Stimulated activated CD8-positive, alpha-beta memory T cell treated with anti-CD3 and anti-CD28 coated beads, Interleukin-12 subunit alpha, Interleukin-12 subunit beta, amount 100 ng/mL, for 24 hours (primary cell): ENCODE measurements around the gene DMRT3.
"Not testable (repeated sequence)": the region's sequence is repeated elsewhere in the genome, so short reads cannot be mapped to it uniquely, and the experiment has no call there.

Experiments
- DNase-seq: peaks from one replicate; pipeline ENCODE4 v3.0.0-alpha.2; 2020; ENCODE audit errors: extremely low read depth

The DMRT3 gene

GRCh38 chr9:998299-999110 lies 22.1 kb downstream of the DMRT3 start:
- DNase-seq, result not testable (repeated sequence)

GRCh38 chr9:1001838-1002237 lies 25.4 kb downstream of the DMRT3 start:
- no peak for DNase-seq

DNA sequence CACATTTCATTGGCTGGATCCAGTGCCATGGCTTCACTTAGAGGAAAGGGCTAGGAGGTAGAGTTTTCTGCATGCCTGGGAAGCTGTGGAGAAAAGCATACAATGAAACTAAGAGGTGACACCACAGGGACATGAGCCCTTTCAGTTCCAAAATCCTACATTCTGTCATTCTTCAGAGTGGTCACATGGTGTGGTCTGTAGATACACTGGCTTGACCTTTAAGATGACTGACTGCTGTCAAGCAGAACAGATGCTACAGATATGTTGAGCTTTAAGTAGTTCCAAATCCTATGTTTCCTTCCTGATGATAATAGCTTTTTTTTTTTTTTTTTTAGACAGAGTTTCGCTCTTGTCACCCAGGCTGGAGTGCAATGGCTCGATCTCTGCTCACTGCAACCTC lies 26.2 kb downstream of the DMRT3 start:
- no peak for DNase-seq

GRCh38 chr9:1005043-1005667 lies 28.7 kb downstream of the DMRT3 start:
- no peak for DNase-seq

- no peak for DNase-seq
These were observed 30.9 kb downstream of the DMRT3 start for GRCh38 chr9:1007312-1007711.

GRCh38 chr9:1008216-1008615 lies 31.8 kb downstream of the DMRT3 start:
- DNase-seq, result no peak

- DNase-seq, result peak; percentile 28
These were observed 32.7 kb downstream of the DMRT3 start for GRCh38 chr9:1009101-1009707.

DNA sequence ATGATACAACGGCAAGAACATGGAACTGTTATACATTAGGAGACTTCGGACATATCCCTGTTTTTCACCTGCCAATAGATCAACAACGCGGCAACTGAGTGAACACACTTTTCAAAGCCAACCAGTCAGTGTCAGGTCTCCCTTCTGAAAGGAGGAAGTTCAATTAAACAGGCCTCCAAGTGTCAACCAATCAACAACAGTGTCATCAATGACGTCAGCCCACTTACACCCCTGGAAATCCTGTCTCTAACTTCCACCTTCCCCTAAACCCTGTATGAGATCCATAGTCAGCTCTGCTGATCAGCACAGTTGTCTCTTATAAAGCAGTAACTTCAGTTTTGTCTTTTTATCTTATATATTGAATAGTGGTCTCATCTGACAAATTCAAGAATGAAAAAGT lies 36.6 kb downstream of the DMRT3 start:
- no peak for DNase-seq

DNA sequence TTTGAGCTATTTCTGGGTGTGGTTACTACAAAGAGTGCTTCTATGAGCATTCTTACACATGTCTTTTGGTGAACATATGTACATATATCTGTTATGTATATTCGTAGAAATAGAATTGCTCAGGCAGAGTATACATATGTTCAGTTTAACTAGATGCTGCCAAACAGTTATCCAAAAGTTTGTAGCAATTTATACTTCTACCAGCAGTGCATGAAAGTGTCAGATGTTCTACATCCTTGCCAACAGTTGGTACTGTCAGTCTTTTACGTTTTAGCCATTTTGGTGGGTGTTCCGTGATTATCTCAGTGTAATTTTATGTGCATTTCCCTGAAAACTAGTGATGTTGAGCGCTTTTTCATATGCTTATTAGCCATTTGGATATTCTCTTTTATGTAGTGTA lies 37.8 kb downstream of the DMRT3 start:
- DNase-seq, result no peak

- no peak for DNase-seq
These were observed 38.2 kb downstream of the DMRT3 start for GRCh38 chr9:1014640-1015039.

DNA sequence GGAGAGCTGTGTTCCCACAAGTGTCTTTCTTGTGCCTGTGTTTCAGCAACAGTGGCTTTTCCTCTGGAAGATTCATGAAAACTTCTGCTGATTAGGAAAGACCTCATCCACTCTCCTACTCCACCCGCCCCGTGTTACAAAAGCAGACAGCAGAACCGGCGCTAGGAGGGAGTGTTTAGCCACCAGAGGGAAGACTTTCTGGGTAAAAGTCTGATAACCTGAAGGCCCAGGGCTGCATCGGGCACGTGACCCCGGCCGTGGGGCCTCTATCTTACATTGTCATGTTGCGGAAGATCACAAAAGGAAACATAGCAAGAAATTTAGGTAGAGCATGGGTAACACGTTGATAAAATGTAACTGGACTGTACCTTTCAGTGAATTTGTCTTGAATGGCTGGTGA lies 41.7 kb downstream of the DMRT3 start:
- no peak for DNase-seq

DNA sequence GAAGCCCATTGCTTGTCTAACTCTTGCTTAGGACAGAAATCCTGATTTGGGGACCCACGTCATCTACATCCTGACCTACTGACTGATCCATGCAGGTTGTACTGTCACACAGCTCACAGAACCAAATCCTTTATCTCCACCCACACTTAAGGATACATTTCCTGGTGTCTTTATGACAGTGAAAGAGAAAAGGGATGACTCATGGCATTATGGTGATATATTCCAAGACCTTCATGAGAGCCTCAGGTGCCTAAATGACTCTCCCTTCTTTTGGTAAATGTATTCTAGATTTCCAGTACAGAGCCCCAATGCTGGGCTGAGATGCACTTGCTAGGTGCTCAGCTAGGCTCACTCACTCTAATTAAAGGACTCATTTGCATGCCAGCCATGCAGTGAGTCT lies 47.7 kb downstream of the DMRT3 start:
- DNase-seq, result no peak

GRCh38 chr9:1025131-1025530 lies 48.7 kb downstream of the DMRT3 start:
- DNase-seq, result no peak

GRCh38 chr9:1026219-1026618 lies 49.8 kb downstream of the DMRT3 start:
- DNase-seq, result no peak

GRCh38 chr9:1028501-1029190 lies 52.2 kb downstream of the DMRT3 start:
- no peak for DNase-seq

DNA sequence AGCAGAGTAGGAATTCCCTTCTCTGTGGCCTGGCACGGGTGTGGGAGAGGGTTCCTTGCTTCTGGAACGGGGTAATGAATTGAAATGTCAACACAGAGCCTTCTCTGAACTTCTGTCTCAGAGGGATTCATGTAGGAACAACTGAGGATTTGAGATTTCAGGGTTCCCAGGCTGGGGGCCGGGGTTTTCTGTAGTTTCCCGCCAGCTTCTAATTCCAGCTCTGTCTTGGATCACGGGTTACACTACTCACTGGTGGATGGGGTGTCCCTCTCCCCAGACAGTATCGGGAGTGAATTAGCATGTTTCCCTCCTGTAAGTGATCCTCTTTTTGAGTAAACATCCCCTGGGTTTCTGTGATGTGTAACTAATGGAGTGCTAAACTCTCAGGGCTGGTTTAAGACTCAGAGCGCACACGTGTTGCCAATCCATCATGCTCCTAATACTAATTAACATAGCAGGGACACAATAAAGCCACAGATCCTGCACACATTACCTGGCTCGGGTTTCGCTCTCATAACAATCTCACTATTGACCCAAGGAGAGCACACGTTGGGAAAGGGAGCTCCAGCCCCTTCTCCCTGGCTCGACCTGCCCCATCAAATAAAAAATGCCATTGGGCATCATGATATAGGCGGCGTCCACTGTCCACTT lies 55.6 kb downstream of the DMRT3 start:
- no peak for DNase-seq

DNA sequence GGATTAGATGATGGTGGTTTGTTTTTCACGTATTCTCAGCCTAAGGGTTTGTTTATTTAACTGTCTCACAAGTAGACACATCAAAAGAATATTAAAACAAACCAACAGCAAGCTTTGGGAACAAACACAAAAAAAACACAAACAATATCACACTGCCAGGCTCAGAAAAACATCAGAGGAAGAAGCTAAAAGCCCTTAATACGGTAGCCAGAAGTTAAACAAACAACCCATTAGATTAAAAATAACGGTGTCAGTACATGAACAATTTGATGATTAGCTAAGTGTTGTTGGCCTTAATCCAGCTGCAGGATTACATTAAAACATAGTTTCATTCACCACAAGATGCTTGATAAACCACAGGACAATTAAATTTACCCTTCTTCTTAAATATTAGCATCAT lies 57.8 kb downstream of the DMRT3 start:
- DNase-seq, result no peak

DNA sequence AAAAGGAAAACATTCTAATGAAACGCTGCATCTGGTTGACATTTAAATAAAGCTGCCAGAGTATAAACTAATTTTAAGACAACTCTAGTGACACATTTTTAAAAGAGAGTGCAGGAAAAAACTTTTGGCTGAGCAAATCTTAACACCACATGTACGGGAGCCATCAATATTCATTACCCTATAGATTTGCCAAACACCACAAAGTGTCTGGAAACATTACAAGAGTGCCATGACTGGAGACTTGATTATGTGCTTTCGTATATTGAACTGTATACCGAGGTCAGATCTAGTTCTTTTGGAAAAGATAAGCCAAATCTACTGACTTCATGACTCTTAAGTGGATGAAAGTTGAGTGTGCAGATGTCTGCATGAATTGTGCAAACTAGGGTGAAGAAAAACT lies 63.1 kb downstream of the DMRT3 start:
- DNase-seq, result no peak
